ENCODE data around the gene EPOP.

- no peak for TF ChIP-seq EZH2 (IDR thresholded peaks at IDR 0.05)
- no peak for TF ChIP-seq CTCF (IDR thresholded peaks at IDR 0.05)
Measured at GRCh38 chr17:38705523-38705802, 30.7 kb upstream of the EPOP start.

Measured in neural progenitor cell (in vitro differentiated cells).